Rectal smooth muscle tissue (tissue), 1 donor: Measurements from ENCODE around the gene ZSWIM5.

Source experiments
- H3K27ac ChIP-seq: one replicate; pipeline ENCODE4 v1.7.0; 2013; ENCODE audit warnings: low read depth, low read length, inconsistent platforms
- H3K27me3 ChIP-seq: one replicate; pipeline ENCODE4 v1.7.0; 2013; ENCODE audit warnings: low read length; ENCODE audit not compliant: control insufficient read depth, insufficient read depth
- H3K36me3 ChIP-seq: one replicate; pipeline ENCODE4 v1.7.0; 2013; ENCODE audit warnings: low read length; ENCODE audit not compliant: control insufficient read depth, insufficient read depth
- H3K4me1 ChIP-seq: one replicate; pipeline ENCODE4 v1.7.0; 2013; ENCODE audit warnings: low read length; ENCODE audit not compliant: control insufficient read depth, insufficient read depth
- H3K4me3 ChIP-seq: one replicate; pipeline ENCODE4 v1.7.0; 2013; ENCODE audit warnings: low read length
- H3K9ac ChIP-seq: one replicate; pipeline ENCODE4 v1.7.0; 2013; ENCODE audit warnings: low read length

ZSWIM5 gene

DNA sequence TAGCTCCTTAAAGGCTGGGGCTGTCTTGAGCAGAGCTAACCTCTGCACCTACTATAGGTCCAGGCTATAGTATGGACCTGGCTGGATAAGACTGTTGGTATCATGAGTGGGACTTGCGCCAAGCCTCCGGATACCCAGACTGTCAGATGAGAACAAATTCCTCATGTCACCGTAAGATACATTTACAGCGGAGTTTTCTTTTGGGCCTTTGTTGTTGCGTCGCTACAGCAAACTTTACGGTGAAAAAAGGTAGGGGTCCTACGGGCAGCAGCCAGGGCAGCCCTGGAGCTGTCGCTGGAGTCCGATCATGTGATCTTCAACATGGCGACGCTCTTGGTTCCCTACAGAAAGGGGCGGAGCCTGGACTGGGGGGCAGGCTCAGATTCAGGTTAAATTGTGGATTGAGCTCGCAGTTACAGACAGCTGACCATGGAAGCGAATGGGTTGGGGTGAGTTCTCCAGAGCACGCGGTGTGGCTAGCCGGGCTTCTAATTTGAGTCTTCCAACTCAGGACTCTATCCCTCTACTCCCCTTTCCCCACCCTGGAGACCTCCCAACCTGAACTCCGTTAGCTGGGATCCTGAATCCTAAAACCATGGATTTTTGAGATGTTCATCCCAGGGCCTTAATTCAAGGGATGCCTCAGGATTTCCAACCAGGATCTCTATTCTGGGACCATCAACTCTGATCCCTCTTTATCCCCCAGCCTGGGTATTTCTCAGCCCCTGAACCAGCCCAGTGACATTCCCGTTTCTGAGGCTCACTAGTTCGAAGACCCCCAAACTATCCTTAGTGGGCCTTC, 194.4 kb downstream of the ZSWIM5 start, which contains the start of gene UROD:
TSS of gene UROD (plus strand) at position 418 of the 802 bp plus-strand sequence. CDS start at position 430, 12 bp downstream.
- peak within 1 kb of the TSS; percentile 54 for H3K9ac ChIP-seq
- H3K27ac ChIP-seq: peak within 1 kb of the TSS; percentile 84
- H3K4me3 ChIP-seq: peak within 1 kb of the TSS; percentile 91
- no peaks in the 10 kb centered on the region for H3K27me3 ChIP-seq
- peaks cover 35% of the 10 kb centered on the region for H3K36me3 ChIP-seq
- H3K4me1 ChIP-seq: peaks cover 28% of the 10 kb centered on the region

- Histone ChIP-seq H3K4me3 (peak within 1 kb of the TSS; percentile 91), H3K9ac (peak within 1 kb of the TSS; percentile 54), H3K27me3 (no peaks in the 10 kb centered on the region), H3K4me1 (peaks cover 28% of the 10 kb centered on the region), H3K27ac (peak within 1 kb of the TSS; percentile 84), H3K36me3 (peaks cover 41% of the 10 kb centered on the region)
Measured at GRCh38 chr1:45010855-45011811, 195.3 kb downstream of the ZSWIM5 start, which contains the start of gene HECTD3. Gene HECTD3 (minus strand): TSS chr1:45011324. CDS start chr1:45011257, 67 bp downstream.

GRCh38 chr1:45009956-45010854, 196.2 kb downstream of the ZSWIM5 start:
- H3K4me1 ChIP-seq: peaks cover 28% of the 10 kb centered on the region
- H3K36me3 ChIP-seq: peaks cover 46% of the 10 kb centered on the region

GRCh38 chr1:45009296-45009865, 197.0 kb downstream of the ZSWIM5 start:
- Histone ChIP-seq H3K9ac (no peak overlapping the region), H3K27ac (no peak overlapping the region), H3K4me1 (peaks cover 21% of the 10 kb centered on the region), H3K27me3 (no peaks in the 10 kb centered on the region), H3K36me3 (peaks cover 47% of the 10 kb centered on the region), H3K4me3 (peak overlapping the region; percentile 91)

More at GRCh38 chr1:45009956-45010854, 196.2 kb downstream of the ZSWIM5 start:
- Histone ChIP-seq H3K4me3 (peak overlapping the region; percentile 91), H3K27me3 (no peaks in the 10 kb centered on the region), H3K9ac (peak overlapping the region; percentile 29), H3K27ac (no peak overlapping the region)

GRCh38 chr1:45008516-45008915, 197.9 kb downstream of the ZSWIM5 start:
- Histone ChIP-seq H3K36me3 (peaks cover 56% of the 10 kb centered on the region), H3K4me1 (peaks cover 19% of the 10 kb centered on the region)

GRCh38 chr1:45008076-45008475, 198.3 kb downstream of the ZSWIM5 start:
- Histone ChIP-seq H3K4me3 (no peak overlapping the region), H3K36me3 (peaks cover 60% of the 10 kb centered on the region), H3K9ac (no peak overlapping the region), H3K27ac (no peak overlapping the region), H3K27me3 (no peaks in the 10 kb centered on the region), H3K4me1 (peaks cover 18% of the 10 kb centered on the region)

More at GRCh38 chr1:45008516-45008915, 197.9 kb downstream of the ZSWIM5 start:
- H3K27me3 ChIP-seq: no peaks in the 10 kb centered on the region
- H3K4me3 ChIP-seq: no peak overlapping the region
- H3K27ac ChIP-seq: no peak overlapping the region
- no peak overlapping the region for H3K9ac ChIP-seq

DNA sequence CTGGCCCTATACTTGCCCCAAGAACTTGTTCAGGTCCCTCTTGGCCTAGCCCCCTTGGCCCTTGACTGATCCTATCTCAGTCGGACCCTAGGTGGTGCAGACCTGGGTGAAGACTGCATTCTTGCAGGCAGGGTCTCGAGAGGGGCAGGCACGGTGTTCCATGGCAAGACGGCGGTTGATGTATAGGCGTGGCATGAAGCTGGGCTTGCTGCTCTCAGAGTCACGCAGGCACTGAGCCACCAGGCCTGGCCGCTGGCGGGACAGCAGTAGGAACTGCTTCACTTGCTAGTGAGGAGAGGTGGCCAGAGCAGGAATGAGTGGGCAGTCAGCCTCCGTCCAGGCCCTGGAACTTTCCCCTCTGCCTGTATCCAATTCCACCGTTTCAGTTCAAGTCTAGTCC, 199.1 kb downstream of the ZSWIM5 start:
- H3K27ac ChIP-seq: no peak overlapping the region
- H3K27me3 ChIP-seq: no peaks in the 10 kb centered on the region
- peaks cover 16% of the 10 kb centered on the region for H3K4me1 ChIP-seq
- H3K36me3 ChIP-seq: peaks cover 66% of the 10 kb centered on the region
- H3K4me3 ChIP-seq: no peak overlapping the region
- no peak overlapping the region for H3K9ac ChIP-seq

GRCh38 chr1:45005761-45006160, 200.6 kb downstream of the ZSWIM5 start:
- Histone ChIP-seq H3K4me3 (no peak overlapping the region), H3K9ac (no peak overlapping the region), H3K4me1 (peaks cover 10% of the 10 kb centered on the region), H3K27me3 (no peaks in the 10 kb centered on the region), H3K36me3 (peaks cover 68% of the 10 kb centered on the region), H3K27ac (no peak overlapping the region)

- no peak overlapping the region for H3K27ac ChIP-seq
- H3K36me3 ChIP-seq: peaks cover 66% of the 10 kb centered on the region
- no peaks in the 10 kb centered on the region for H3K27me3 ChIP-seq
- H3K4me1 ChIP-seq: peaks cover under 1% of the 10 kb centered on the region
- H3K4me3 ChIP-seq: no peak overlapping the region
- no peak overlapping the region for H3K9ac ChIP-seq
Measured at GRCh38 chr1:45004281-45004920, 202.0 kb downstream of the ZSWIM5 start.

GRCh38 chr1:45003741-45004140, 202.7 kb downstream of the ZSWIM5 start:
- Histone ChIP-seq H3K4me3 (no peak overlapping the region), H3K4me1 (no peaks in the 10 kb centered on the region), H3K36me3 (peaks cover 59% of the 10 kb centered on the region), H3K27ac (no peak overlapping the region), H3K9ac (no peak overlapping the region), H3K27me3 (no peaks in the 10 kb centered on the region)
